Pons (tissue), 1 donor: ENCODE measurements around the gene MTRF1L.
"Not testable (repeated sequence)": the region's sequence is repeated elsewhere in the genome, so short reads cannot be mapped to it uniquely, and the experiment has no call there.

Source experiments
- DNase-seq: peaks from one replicate; pipeline ENCODE4 v3.0.0-alpha.2; 2016; ENCODE audit warnings: low spot score

MTRF1L gene

DNA sequence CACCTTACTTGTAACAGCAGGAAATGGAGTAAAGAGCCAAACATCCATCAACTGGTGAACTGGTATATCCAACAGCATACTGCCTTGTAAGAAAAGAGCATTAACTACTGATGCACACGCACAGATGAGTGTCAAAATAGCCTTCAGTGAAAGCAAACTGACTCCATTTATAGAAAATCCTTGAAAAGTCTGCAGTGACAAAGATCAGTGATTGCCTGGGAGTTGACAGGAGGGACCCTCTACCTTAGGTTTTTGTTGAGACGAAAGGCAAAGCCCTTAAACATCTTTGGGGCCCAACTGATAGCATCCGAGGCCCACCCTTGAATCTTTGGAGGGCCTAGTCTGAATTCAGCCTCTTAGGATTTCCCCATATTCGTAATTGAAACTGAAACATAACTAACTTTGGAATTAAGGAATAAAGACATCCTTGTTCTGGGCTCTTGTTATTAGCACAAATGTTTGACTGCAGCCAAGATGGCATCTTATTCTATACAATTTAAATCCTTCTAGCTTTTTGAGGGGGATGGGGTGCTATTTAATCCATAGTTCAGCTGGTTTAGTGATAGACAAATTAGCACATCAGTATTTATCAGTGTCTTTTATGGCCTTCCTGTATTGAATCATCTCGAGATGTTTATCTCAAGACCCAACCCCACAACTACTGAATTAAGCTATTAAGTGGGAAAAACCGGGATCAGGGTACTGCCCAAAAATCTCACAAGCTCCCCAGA, 32.7 kb downstream of the MTRF1L start:
- DNase-seq: no peak

DNA sequence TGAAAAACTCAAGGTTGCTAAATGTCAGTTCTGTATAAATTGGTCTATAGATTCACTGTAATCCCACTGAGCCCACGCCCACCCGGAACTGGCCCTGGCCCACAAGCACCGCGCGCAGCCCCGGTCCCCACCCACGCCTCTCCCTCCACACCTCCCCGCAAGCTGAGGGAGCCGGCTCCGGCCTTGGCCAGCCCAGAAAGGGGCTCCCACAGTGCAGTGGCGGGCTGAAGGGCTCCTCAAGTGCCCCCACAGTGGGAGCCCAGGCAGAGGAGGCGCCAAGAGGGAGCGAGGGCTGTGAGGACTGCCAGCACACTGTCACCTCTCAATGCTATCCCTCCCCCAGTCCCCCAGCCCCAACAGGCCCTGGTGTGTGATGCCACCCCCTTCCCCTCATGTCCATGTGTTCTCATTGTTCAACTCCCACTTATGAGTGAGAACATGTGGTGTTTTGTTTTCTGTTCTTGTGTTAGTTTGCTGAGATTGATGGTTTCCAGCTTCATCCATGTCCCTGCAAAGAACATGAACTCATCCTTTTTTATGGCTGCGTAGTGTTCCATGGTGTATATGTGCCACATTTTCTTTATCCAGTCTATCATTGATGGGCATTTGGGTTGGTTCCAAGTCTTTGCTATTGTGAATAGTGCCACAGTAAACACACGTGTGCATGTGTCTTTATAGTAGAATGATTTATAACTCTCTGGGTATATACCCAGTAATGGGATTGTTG, 36.2 kb downstream of the MTRF1L start:
- DNase-seq: not testable (repeated sequence)

DNA sequence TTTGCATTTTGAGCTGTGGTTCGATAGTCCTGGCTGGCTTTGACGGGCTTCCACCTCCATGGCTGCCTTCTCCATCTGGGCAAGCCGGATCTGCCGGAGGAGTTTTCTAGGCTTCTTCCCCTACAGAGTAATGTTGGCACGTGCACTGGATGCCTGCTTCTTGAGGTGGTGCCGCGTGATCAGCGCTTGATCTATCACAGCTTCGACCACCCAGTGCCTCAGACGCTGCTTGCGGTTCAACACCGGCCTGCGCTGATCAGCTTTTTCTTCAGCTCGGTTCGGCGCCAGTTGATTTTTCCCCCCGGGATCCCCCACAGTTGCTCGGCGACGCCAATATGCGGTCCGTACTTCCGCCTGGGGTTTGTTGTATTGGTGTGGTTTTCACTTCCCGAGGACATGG, 43.2 kb downstream of the MTRF1L start:
- no peak for DNase-seq

DNA sequence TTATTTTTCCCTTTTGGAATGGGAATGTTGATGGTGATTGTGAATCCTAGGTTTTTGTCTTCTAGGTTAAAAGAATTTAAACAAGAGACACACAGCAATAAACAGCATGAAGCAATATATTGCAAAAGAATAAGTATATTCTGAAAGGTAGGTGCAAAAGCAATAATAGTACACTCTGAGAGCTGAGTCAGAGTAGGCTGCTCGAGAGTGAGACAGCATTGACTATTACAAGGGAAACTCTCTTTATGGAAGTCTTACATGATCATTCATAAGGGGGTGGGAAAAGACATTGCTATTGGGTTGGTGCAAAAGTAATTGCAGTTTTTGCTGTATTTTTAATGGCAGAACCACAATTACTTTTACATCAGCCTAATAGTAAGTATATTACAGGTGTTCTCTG, 44.7 kb downstream of the MTRF1L start:
- DNase-seq: no peak

DNA sequence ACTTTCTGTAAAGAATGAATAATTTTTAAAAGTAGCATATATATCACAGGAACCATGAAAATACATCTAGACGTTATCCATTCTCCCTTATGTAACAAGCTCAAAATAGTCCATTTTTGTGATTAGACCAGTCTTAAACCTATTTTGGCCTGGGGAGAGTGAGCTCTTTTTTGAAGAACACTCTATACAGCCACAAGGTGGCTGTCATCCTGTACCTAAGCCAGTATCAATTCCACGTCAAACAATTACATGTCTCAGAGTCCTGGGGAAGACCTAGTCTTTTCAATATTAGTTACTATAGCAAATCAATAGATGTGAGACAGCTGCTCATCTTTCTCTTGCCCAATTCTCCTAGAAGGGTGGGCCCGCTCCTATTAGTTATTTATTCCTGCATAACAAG, 48.1 kb downstream of the MTRF1L start:
- DNase-seq: no peak

DNA sequence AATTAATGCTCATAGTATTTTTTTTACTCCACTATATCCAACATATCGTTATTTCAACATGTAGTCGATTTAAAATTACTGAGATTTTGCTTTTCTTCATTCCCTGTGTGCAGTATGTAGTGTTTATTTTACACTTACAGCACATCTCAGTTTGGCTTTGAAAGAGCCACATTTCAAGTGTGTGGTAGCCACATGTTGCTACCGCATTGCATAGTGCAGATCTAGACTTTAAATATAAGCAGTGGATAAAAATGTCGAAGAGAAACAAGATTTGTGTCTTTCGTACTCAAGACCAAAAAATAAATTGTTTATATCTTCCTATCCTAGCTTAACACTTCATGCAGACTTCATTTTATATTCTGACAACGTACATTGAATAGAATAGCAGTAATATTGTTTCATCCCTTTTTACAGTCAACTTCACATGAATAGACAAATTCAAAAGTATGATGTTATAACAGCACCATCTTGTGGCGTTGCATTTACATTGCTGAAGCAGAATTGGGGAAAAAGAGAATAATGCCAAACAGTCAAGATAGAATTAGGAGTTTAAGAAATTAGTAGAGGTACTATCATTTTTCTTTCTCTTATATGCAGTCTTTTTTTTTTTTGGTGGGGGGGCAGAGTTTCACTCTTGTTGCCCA, 49.5 kb downstream of the MTRF1L start:
- peak; percentile 48 for DNase-seq

DNA sequence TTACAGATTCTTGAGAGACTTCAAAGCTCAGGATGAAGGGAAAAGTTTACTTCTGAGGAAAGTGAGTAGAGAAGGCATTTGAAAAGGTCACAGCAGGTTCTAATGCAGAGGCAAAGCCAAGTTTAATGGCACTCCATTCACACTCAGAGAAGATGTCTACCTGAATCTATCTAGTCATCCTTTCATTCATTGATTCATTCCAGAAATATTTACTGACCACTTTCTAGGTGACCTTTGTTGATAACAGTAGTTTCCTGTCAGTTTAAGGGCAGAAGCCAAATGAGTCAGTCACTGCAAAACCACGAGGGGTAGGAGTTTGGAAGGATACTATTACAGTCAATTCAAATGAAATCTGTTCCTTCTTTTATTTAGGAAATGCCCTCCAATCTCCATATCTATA, 50.5 kb downstream of the MTRF1L start:
- no peak for DNase-seq

DNA sequence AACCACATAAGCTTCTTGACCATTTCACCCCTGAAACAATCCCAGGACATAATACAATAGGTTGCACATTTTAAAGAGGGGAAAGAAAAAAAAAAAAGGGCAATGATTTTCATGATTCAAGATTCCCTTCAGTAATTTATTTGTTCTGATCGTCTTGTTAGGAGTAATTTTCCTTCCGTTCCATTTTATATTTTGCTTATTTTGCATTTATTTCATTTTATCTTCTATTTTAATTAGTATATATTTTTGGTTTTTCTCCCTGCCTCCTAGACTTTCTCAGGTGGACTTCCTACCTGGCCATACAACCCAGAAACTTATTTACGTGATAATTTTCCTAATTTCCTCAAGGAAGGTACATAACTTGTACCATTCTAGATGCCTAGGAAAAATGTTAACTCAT, 52.3 kb downstream of the MTRF1L start:
- DNase-seq: no peak

DNA sequence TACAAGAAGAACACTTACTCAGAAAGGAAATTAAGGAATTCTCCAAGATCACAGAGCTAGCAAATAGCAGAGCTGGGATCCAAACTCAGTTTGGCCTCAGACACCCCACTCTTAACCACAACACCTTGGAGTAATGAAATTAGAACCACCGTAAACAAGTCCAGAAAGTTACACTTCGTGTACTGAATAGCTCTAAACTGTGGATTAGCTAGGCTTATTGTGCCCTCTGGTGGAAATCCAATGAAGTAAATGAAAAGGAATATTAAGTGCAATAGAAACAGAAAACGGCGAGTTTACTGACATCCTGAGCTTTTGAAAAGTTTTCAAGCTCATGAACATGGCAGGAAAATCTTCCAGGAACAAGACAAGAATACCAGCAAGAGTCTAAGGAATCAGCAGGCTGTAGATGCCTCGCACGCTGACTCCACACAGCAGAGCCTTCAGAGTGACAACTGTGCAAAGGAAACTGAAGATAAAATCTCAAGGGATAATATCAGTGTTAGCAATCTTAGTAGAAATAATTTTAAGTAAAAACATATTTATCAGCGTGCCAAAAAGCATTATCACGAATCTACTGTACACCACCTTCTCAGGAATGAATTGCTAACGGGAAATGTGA, 54.2 kb downstream of the MTRF1L start:
- DNase-seq: peak; percentile 71

DNA sequence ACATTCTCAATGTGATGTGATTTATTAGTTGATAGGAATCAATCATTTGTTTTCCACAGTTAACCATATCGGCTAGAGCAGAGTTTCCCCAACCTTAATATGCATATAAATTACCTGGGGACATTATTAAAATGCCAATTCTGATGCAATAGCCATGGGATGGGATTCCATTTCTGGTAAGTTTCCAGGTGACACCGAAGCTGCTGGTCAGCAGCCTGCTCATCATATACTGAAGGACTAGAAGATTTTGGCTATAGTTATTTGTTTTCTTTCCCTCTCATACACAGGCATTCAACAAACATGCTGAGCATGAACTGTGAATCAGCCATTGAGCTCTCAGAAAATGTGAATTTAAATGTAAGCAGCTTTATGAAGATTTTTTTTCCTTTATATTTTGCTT, 55.5 kb downstream of the MTRF1L start:
- no peak for DNase-seq

DNA sequence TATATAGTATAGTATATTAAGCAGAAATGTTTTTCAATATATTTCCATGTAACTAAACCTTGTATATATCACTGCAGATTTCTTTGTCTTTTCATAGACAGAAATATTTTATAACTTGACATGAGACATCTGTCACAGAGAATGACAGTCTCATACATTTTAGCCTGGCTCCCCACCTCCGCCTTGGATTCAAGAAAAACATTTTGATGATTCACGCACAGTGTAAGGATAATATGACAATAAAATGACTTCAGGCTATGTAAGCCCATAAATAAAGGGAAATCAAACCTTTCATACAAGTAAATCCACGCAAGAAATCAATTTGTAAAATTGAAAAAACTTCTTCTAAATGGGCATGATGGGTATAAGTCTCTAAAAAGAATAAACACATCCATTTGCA, 56.0 kb downstream of the MTRF1L start:
- no peak for DNase-seq

DNA sequence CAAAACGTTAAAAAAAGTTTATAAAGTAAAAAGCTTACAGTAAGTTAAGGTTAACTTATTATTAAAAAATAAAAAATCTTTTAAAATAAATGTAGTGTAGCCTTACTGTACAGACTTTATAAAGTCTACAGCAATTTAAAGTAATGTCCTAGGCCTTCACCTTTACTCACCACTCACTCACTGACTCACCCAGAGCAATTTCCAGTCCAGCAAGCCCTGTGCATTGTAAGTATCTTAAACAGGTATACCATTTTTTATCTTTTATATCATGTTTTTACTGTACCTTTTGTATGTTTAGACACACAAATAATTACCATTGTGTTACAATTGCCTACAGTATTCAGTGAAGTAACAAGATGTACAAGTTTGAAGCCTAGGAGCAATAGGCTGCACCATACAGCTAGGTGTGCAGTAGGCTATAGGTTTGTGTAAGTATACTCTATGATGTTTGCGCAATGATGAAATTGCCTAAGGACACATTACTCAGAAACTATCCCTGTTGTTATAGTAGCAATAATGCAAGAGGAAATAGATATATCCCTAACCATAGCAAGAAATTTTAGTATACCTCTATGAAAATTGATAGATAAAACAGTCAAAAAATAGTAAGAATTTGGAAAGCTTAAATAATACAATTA, 59.1 kb downstream of the MTRF1L start:
- no peak for DNase-seq

DNA sequence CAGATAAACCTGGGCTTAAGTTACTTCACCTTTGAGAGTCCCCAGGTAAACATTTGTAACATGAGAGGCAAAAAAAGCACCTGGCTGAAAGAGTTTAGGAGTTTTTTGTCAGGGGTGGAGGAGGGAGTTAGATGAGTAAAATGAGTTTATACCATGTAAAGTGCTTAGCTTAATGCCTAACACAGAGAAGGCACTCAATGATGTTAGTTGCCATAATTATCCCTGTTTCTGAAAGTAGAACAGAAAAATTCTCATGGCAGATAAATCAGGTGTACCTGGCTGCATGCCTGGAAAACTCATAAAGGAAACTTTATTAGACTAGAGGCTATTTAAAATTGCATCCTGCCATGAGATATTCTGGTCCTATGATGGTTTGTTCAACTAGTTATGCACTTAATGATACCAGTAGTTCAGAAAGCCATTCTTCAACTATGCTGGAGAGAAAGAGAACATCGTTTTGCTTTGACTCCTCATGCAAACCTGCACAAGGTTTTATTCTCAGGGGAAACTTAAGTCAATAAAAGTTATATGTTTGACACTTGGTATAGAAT, 60.1 kb downstream of the MTRF1L start:
- DNase-seq: no peak

DNA sequence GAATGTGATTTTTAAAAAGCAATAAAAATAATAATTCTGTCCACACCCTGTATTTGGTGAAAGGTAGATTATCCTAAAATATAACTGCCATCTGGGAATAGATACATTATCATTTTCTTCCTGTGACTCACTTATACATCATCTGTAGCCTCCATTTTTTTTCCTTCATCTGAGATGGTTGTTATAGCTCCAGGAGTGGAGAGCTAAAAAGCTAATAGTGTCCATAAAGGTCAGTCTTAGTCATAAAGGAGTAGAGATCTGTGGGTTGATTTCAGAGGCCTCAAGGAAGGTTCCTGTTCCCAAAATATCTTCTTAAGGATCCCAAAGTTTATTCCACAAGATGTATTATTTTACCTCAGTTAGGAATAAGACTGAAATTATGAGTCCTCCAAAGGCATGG, 60.8 kb downstream of the MTRF1L start:
- DNase-seq: no peak
